ENCODE data around the gene RCOR1.

DNA sequence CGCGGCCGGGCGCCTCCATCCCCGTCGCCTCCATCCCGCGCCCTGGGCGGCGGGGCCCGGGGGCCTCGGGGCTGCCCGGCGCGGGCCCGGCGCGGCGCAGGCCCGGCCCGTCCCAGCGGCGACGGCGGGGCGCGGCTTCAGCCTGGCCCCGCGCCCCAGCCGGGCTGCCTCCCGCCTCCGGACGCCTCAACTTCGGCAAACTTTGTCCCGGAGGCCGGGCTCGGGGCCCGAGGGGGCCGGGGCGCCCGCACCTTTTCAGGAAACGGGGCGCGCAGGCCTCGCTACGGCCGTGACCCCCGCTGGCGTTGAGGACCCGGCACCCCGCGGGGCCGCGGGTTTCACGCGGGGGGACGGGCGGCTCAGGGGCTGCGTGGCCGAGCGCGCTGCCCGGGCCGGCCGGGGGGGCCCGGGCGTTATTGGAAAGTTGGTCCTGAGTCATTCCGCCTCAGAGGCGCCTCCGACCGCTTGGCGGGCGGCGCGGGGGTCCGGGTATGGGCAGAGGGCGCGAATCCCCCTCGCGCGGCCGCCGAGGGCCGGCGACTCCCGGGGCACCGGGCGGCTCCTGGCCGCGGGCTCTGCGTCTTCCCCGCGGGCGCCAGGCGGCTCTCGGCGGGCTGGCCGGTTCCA is 185.4 kb downstream of the RCOR1 start:
- TF ChIP-seq, protein P1, sequence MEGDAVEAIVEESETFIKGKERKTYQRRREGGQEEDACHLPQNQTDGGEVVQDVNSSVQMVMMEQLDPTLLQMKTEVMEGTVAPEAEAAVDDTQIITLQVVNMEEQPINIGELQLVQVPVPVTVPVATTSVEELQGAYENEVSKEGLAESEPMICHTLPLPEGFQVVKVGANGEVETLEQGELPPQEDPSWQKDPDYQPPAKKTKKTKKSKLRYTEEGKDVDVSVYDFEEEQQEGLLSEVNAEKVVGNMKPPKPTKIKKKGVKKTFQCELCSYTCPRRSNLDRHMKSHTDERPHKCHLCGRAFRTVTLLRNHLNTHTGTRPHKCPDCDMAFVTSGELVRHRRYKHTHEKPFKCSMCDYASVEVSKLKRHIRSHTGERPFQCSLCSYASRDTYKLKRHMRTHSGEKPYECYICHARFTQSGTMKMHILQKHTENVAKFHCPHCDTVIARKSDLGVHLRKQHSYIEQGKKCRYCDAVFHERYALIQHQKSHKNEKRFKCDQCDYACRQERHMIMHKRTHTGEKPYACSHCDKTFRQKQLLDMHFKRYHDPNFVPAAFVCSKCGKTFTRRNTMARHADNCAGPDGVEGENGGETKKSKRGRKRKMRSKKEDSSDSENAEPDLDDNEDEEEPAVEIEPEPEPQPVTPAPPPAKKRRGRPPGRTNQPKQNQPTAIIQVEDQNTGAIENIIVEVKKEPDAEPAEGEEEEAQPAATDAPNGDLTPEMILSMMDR (IDR thresholded peaks at IDR 0.05), result no peak
- no peak for TF ChIP-seq POLR2A (IDR thresholded peaks at IDR 0.05)

All from transverse colon (tissue), 3 donors.